IMR-90 (cell line): ENCODE measurements around the gene VPS35L. TPM values are rescaled to one million over a fixed set of nuclear protein-coding genes. Genes with fewer than 3 reads are reported as not detected.

ENCODE experiments used
- ATAC-seq: fragments of 200-7000 bp; cut with Tn5 transposase; 2 replicates; pipeline ENCODE4 v1.9.1; 2020; ENCODE audit warnings: low read depth, mild to moderate bottlenecking, moderate library complexity
- BruUV-seq: library from RNA; stranded (reverse); fragments of 400-500 nt; replicated peaks from 2 replicates; lab custom pipeline; 2021; lab: Mats Ljungman, UMichigan
- CTCF ChIA-PET: fragments of 300-600 bp; formaldehyde crosslinking; extraction: SDS; loops from one replicate; lab custom pipeline; 2021; ENCODE audit warnings: antibody characterized with exemption; lab: Yijun Ruan, JAX
- POLR2A ChIA-PET: fragments of 300-600 bp; sonication (Branson Sonifier 250); formaldehyde crosslinking; loops from one replicate; lab custom pipeline; 2022; ENCODE audit warnings: antibody characterized with exemption; ENCODE audit not compliant: unreplicated experiment; lab: Charles Lee
- DNase-seq: peaks from one replicate; pipeline ENCODE4 v3.0.0; 2013
- H2AFZ ChIP-seq: replicated peaks from 2 replicates; pipeline ENCODE3; 2013; ENCODE audit warnings: low read length, mild to moderate bottlenecking; ENCODE audit not compliant: poor library complexity
- H2AK5ac ChIP-seq: 2 replicates; pipeline ENCODE4 v1.6.1; 2013; ENCODE audit warnings: low read depth, low read length, inconsistent platforms
- H2AK9ac ChIP-seq: replicated peaks from 2 replicates; pipeline ENCODE3; 2013; ENCODE audit warnings: mild to moderate bottlenecking, low read depth, low read length, moderate library complexity; ENCODE audit not compliant: poor library complexity
- H2BK120ac ChIP-seq: 2 replicates; pipeline ENCODE4 v1.6.1; 2013; ENCODE audit warnings: low read depth, low read length, inconsistent platforms
- H2BK15ac ChIP-seq: 3 replicates; pipeline ENCODE4 v1.6.1; 2013; ENCODE audit warnings: low read depth, low read length, inconsistent platforms
- H2BK20ac ChIP-seq: 2 replicates; pipeline ENCODE4 v1.6.1; 2013; ENCODE audit warnings: low read depth, mild to moderate bottlenecking, inconsistent platforms, low read length, moderate library complexity
- H2BK5ac ChIP-seq: 2 replicates; pipeline ENCODE4 v1.6.1; 2013; ENCODE audit warnings: mild to moderate bottlenecking, low read depth, low read length, inconsistent platforms; ENCODE audit not compliant: poor library complexity, severe bottlenecking
- H3K14ac ChIP-seq: replicated peaks from 2 replicates; pipeline ENCODE4 v1.6.1; 2013; ENCODE audit warnings: low read depth, low read length, inconsistent platforms
- H3K18ac ChIP-seq: 2 replicates; pipeline ENCODE4 v1.6.1; 2013; ENCODE audit warnings: low read depth, low read length, control low read depth
- H3K23ac ChIP-seq: 2 replicates; pipeline ENCODE4 v1.6.1; 2013; ENCODE audit warnings: low read depth, low read length, inconsistent platforms
- H3K27ac ChIP-seq: 2 replicates; pipeline ENCODE4 v1.5.1; 2013; ENCODE audit warnings: mild to moderate bottlenecking, control low read depth, low read length; ENCODE audit not compliant: insufficient read depth
- H3K27me3 ChIP-seq: 2 replicates; pipeline ENCODE4 v1.6.1; 2013; ENCODE audit warnings: low read length; ENCODE audit not compliant: control insufficient read depth, insufficient read depth
- H3K36me3 ChIP-seq: 2 replicates; pipeline ENCODE4 v1.6.1; 2013; ENCODE audit warnings: low read length, mixed read lengths; ENCODE audit not compliant: control insufficient read depth, insufficient read depth
- H3K4ac ChIP-seq: 2 replicates; pipeline ENCODE4 v1.6.1; 2013; ENCODE audit warnings: low read depth, low read length, inconsistent platforms
- H3K4me1 ChIP-seq: 2 replicates; pipeline ENCODE4 v1.6.1; 2013; ENCODE audit warnings: low read length, mixed read lengths; ENCODE audit not compliant: control insufficient read depth, insufficient read depth
- H3K4me2 ChIP-seq: 2 replicates; pipeline ENCODE4 v1.6.1; 2013; ENCODE audit warnings: low read depth, mild to moderate bottlenecking, control low read depth, low read length, moderate library complexity
- H3K4me3 ChIP-seq: 2 replicates; pipeline ENCODE4 v1.5.1; 2013; ENCODE audit warnings: low read depth, mild to moderate bottlenecking, control low read depth, low read length, moderate library complexity; ENCODE audit not compliant: insufficient read depth
- H3K56ac ChIP-seq: 2 replicates; pipeline ENCODE4 v1.6.1; 2013; ENCODE audit warnings: low read length, inconsistent platforms; ENCODE audit not compliant: insufficient read depth; ENCODE audit errors: extremely low read depth
- H3K79me1 ChIP-seq, 2 experiments: 2 replicates each; pipeline ENCODE4 v1.6.1; 2013; ENCODE audit warnings: low read length in 2 of 2, inconsistent platforms in 1 of 2, low read depth in 1 of 2
- H3K9ac ChIP-seq: 2 replicates; pipeline ENCODE4 v1.6.1; 2013; ENCODE audit warnings: low read depth, low read length, control low read depth
- H3K9me1 ChIP-seq: 2 replicates; pipeline ENCODE4 v1.6.1; 2013; ENCODE audit warnings: low read length, inconsistent platforms; ENCODE audit not compliant: insufficient read depth
- H3K9me3 ChIP-seq: 2 replicates; pipeline ENCODE4 v1.6.1; 2013; ENCODE audit warnings: low read length; ENCODE audit not compliant: control insufficient read depth, insufficient read depth
- H4K20me1 ChIP-seq: 2 replicates; pipeline ENCODE4 v1.6.1; 2013; ENCODE audit warnings: low read length, inconsistent platforms; ENCODE audit not compliant: insufficient read depth
- H4K5ac ChIP-seq: 2 replicates; pipeline ENCODE4 v1.6.1; 2013; ENCODE audit warnings: mild to moderate bottlenecking, low read depth, low read length, control low read depth
- H4K8ac ChIP-seq, 2 experiments: 2 replicates each; pipeline ENCODE4 v1.6.1; 2013; ENCODE audit warnings: low read depth in 2 of 2, low read length in 2 of 2, control low read depth in 1 of 2, inconsistent platforms in 1 of 2
- H4K91ac ChIP-seq: 2 replicates; pipeline ENCODE4 v1.6.1; 2013; ENCODE audit warnings: low read depth, low read length, inconsistent platforms; ENCODE audit not compliant: insufficient read depth
- CHD1 ChIP-seq: IDR thresholded peaks from 2 replicates; pipeline ENCODE4 v1.6.1; 2012; ENCODE audit warnings: low read depth, low read length, improper control_type of control experiment
- CTCF ChIP-seq: conservative IDR thresholded peaks from 2 replicates; pipeline ENCODE4 v1.5.1; 2012; ENCODE audit warnings: mild to moderate bottlenecking, low read depth, low read length, improper control_type of control experiment
- FOS ChIP-seq: fragments of 150-350 bp; IDR thresholded peaks from 2 replicates; pipeline ENCODE4 v1.6.1; 2016; ENCODE audit warnings: low read depth, low read length
- SMC3 ChIP-seq: fragments of 150-350 bp; IDR thresholded peaks from 2 replicates; pipeline ENCODE4 v1.6.1; 2016; ENCODE audit warnings: low read depth, mild to moderate bottlenecking, antibody characterized with exemption, low read length, moderate library complexity
- WGBS, 2 experiments: methylation state at CpG; one replicate each; pipeline versions ENCODE4 v1.1.5 to v1.1.7; 2013; ENCODE audit warnings: missing lambda C conversion rate in 2 of 2; ENCODE audit not compliant: insufficient read length in 1 of 2; ENCODE audit errors: extremely low coverage in 2 of 2; 5-methylcytosine and 5-hydroxymethylcytosine counted together
- dilution Hi-C: fragments of 300-500 bp; cut with HindIII; formaldehyde crosslinking; loops from one replicate; pipeline ENCODE4 v1.14.3; 2018; ENCODE audit warnings: low sequenced_read_pairs; ENCODE audit not compliant: unreplicated experiment
- in situ Hi-C: fragments of 300-500 bp; cut with MboI; formaldehyde crosslinking; loops from 3 replicates; pipeline ENCODE4 v1.14.3; 2019; ENCODE audit warnings: low sequenced_read_pairs, inconsistent platforms, mixed read lengths
- intact Hi-C: fragments of 100-400 bp; cut with micrococcal nuclease; formaldehyde crosslinking; loops from 2 replicates; pipeline ENCODE4 v1.10.0; 2022
- polyA plus RNA-seq, 3 experiments: library from polyadenylated mRNA; depleted of rRNA; stranded (reverse); fragments of >200 nt; gene quantifications; 2 replicates each; pipeline ENCODE4 v1.2.3, GENCODE V29; 2012; ENCODE audit warnings: low replicate concordance in 1 of 3
- total RNA-seq: library from RNA; depleted of rRNA; stranded (reverse); fragments of >200 nt; gene quantifications from 2 replicates; pipeline ENCODE4 v1.2.3, GENCODE V29; 2012

The VPS35L gene
- total and polyA plus RNA-seq, 2 of the 4 experiments (the other 2 are of a cell fraction): 28.0 to 40.1 TPM

GRCh38 chr16:19521471-19522396 lies 33.8 kb upstream of the VPS35L start, which contains the start of gene GDE1 (continued):
- TF ChIP-seq SMC3 (no peak), FOS (no peak), CHD1 (no peak)

- Histone ChIP-seq H4K8ac (peak overlapping the region in 1 of 2 experiments; percentile 87; a peak in 2 of 4 replicates), H3K27ac (no peak overlapping the region), H4K5ac (no peak overlapping the region), H2AK5ac (no peak overlapping the region), H2BK5ac (no peak overlapping the region), H3K4me2 (peak overlapping the region; percentile 47; the same call in 1 of the 2 replicates), H2BK120ac (0 out of 2 replicates have a peak overlapping the region, but pooled peaks have one; percentile 10), H3K18ac (no peak overlapping the region), H3K23ac (no peak overlapping the region), H3K79me1 (peaks cover 26 to 57% of the 10 kb centered on the region in 2 experiments), H3K27me3 (no peaks in the 10 kb centered on the region), H4K91ac (no peak overlapping the region), H3K9ac (no peak overlapping the region), H4K20me1 (no peaks in the 10 kb centered on the region), H2AFZ (peak overlapping the region; percentile 95), H3K36me3 (no peaks in the 10 kb centered on the region), H3K4ac (peak overlapping the region; percentile 36; the same call in 1 of the 2 replicates), H2BK20ac (no peak overlapping the region), H2AK9ac (no peak overlapping the region), H2BK15ac (no peak overlapping the region; the same call in 2 of the 3 replicates), H3K56ac (no peak overlapping the region), H3K9me3 (no peaks in the 10 kb centered on the region), H3K4me1 (peaks cover 3% of the 10 kb centered on the region; the same call in 1 of the 2 replicates), H3K4me3 (no peak overlapping the region), H3K14ac (no peak overlapping the region), H3K9me1 (peaks cover 5% of the 10 kb centered on the region)
- intact Hi-C loops (loop anchor here (2.0 to 5.0 kb wide), 3 partner anchors 32 to 435 kb away; partner anchors contain the start of genes ITPRIPL2 and VPS35L), dilution Hi-C loops (no loop called here), in situ Hi-C loops (no loop called here)
- ChIA-PET CTCF (interaction anchor here (1.0 kb wide), 1 partner anchor 12 kb away, joined by 5 read pairs; no protein-coding TSS in a partner anchor), POLR2A (no interaction called here)
- TF ChIP-seq SMC3: no peak
- TF ChIP-seq CTCF: no peak
- DNase-seq (no peak), ATAC-seq (no peak)
- no TSS peak for BruUV-seq
- no CpG with 5 or more reads among the region's 5 CpGs for WGBS, 2 experiments
Observed at GRCh38 chr16:19522397-19522732, 33.1 kb upstream of the VPS35L start.
